Loucy (cell line): ENCODE data around the gene IFT80.

Experiments
- H2AFZ ChIP-seq: fragments of 200-600 bp; sonication (generic); 2 replicates; pipeline ENCODE4 v1.6.0; 2016; ENCODE audit warnings: antibody characterized with exemption, mild to moderate bottlenecking, low read length, moderate library complexity
- H3F3A ChIP-seq: fragments of 200-600 bp; 2 replicates; pipeline ENCODE4 v1.6.0; 2016; ENCODE audit warnings: antibody characterized with exemption, low read depth, mild to moderate bottlenecking
- H3K27me3 ChIP-seq: fragments of 200-600 bp; sonication (generic); 2 replicates; pipeline ENCODE4 v1.6.1; 2014; ENCODE audit warnings: low read length, mild to moderate bottlenecking; ENCODE audit not compliant: insufficient read depth, poor library complexity, severe bottlenecking
- H3K36me3 ChIP-seq: fragments of 200-600 bp; sonication (generic); 2 replicates; pipeline ENCODE4 v1.6.1; 2016; ENCODE audit warnings: low read length; ENCODE audit not compliant: insufficient read depth
- H3K4me1 ChIP-seq: fragments of 200-600 bp; sonication (generic); 2 replicates; pipeline ENCODE4 v1.5.1; 2014; ENCODE audit warnings: low read length, mild to moderate bottlenecking; ENCODE audit not compliant: insufficient read depth, poor library complexity, severe bottlenecking
- H3K4me2 ChIP-seq: fragments of 200-600 bp; sonication (generic); 2 replicates; pipeline ENCODE4 v1.6.0; 2014; ENCODE audit warnings: antibody characterized with exemption, low read length, low read depth, mild to moderate bottlenecking; ENCODE audit not compliant: poor library complexity, severe bottlenecking
- H3K4me3 ChIP-seq: fragments of 200-600 bp; sonication (generic); 2 replicates; pipeline ENCODE4 v1.5.1; 2014; ENCODE audit warnings: low read length, mild to moderate bottlenecking, mixed read lengths; ENCODE audit not compliant: poor library complexity, severe bottlenecking
- H3K79me2 ChIP-seq: fragments of 200-600 bp; sonication (generic); 2 replicates; pipeline ENCODE4 v1.6.1; 2014; ENCODE audit warnings: low read length; ENCODE audit not compliant: insufficient read depth
- H3K9ac ChIP-seq: fragments of 200-600 bp; sonication (generic); 2 replicates; pipeline ENCODE4 v1.6.0; 2014; ENCODE audit warnings: mild to moderate bottlenecking, low read depth, low read length, moderate library complexity; ENCODE audit not compliant: poor library complexity, severe bottlenecking
- H3K9me2 ChIP-seq: fragments of 200-600 bp; sonication (generic); replicated peaks from 2 replicates; pipeline ENCODE4 v1.6.1; 2016; ENCODE audit warnings: low read depth, low read length, mixed read lengths
- H3K9me3 ChIP-seq: fragments of 200-600 bp; sonication (generic); 2 replicates; pipeline ENCODE4 v1.6.1; 2014; ENCODE audit warnings: mild to moderate bottlenecking, antibody characterized with exemption, low read length, low read depth; ENCODE audit not compliant: insufficient read depth
- H4K20me1 ChIP-seq: fragments of 200-600 bp; sonication (generic); 2 replicates; pipeline ENCODE4 v1.6.0; 2014; ENCODE audit warnings: antibody characterized with exemption, low read length, mild to moderate bottlenecking; ENCODE audit not compliant: insufficient read depth, poor library complexity, severe bottlenecking
- CTCF ChIP-seq: fragments of 200-600 bp; sonication (generic); conservative IDR thresholded peaks from 2 replicates; pipeline ENCODE4 v1.5.1; 2014; ENCODE audit warnings: mild to moderate bottlenecking, antibody characterized with exemption, low read length
- EZH2phosphoT487 ChIP-seq: fragments of 200-600 bp; IDR thresholded peaks from 2 replicates; pipeline ENCODE4 v1.6.1; 2018; ENCODE audit warnings: antibody characterized with exemption, mild to moderate bottlenecking, moderate library complexity, borderline replicate concordance

IFT80 gene

GRCh38 chr3:160287666-160288065 is 111.4 kb downstream of the IFT80 start:
- no peaks in the 10 kb centered on the region for H3K27me3 ChIP-seq
- no peak overlapping the region for H3K4me3 ChIP-seq

GRCh38 chr3:160286231-160286630 is 112.8 kb downstream of the IFT80 start:
- Histone ChIP-seq H3K27me3 (no peaks in the 10 kb centered on the region), H2AFZ (no peak overlapping the region), H3K4me1 (no peaks in the 10 kb centered on the region), H3K4me3 (no peak overlapping the region), H3K9me2 (no peaks in the 10 kb centered on the region), H3F3A (no peaks in the 10 kb centered on the region), H3K4me2 (no peak overlapping the region), H3K79me2 (no peaks in the 10 kb centered on the region), H3K9me3 (no peaks in the 10 kb centered on the region), H3K9ac (no peak overlapping the region), H4K20me1 (no peaks in the 10 kb centered on the region), H3K36me3 (no peaks in the 10 kb centered on the region)
- TF ChIP-seq CTCF (no peak), EZH2phosphoT487 (no peak)

More at GRCh38 chr3:160287666-160288065, 111.4 kb downstream of the IFT80 start:
- Histone ChIP-seq H3K4me1 (no peaks in the 10 kb centered on the region), H3K4me2 (no peak overlapping the region), H3K9ac (no peak overlapping the region), H3K9me3 (no peaks in the 10 kb centered on the region), H3K36me3 (no peaks in the 10 kb centered on the region), H2AFZ (no peak overlapping the region), H4K20me1 (no peaks in the 10 kb centered on the region), H3F3A (no peaks in the 10 kb centered on the region), H3K9me2 (no peaks in the 10 kb centered on the region), H3K79me2 (no peaks in the 10 kb centered on the region)
- no peak for TF ChIP-seq EZH2phosphoT487
- TF ChIP-seq CTCF: no peak

GRCh38 chr3:160280836-160281235 is 118.2 kb downstream of the IFT80 start:
- H3K9ac ChIP-seq: no peak overlapping the region
- no peaks in the 10 kb centered on the region for H3K36me3 ChIP-seq
- H3K9me2 ChIP-seq: no peaks in the 10 kb centered on the region
- H3K9me3 ChIP-seq: no peaks in the 10 kb centered on the region
- no peak overlapping the region for H2AFZ ChIP-seq
- H3F3A ChIP-seq: no peaks in the 10 kb centered on the region
- no peaks in the 10 kb centered on the region for H3K79me2 ChIP-seq
- H3K4me2 ChIP-seq: no peak overlapping the region
- no peak overlapping the region for H3K4me3 ChIP-seq
- H3K4me1 ChIP-seq: no peaks in the 10 kb centered on the region
- H3K27me3 ChIP-seq: no peaks in the 10 kb centered on the region
- TF ChIP-seq EZH2phosphoT487 (no peak), CTCF (no peak)
- H4K20me1 ChIP-seq: no peaks in the 10 kb centered on the region
